D721Med (cell line): ENCODE measurements around the gene CD2BP2.

Experiments used
- DNase-seq: peaks from one replicate; pipeline ENCODE4 v3.0.0; 2011; ENCODE audit warnings: low spot score; ENCODE audit not compliant: insufficient read length
- FAIRE-seq: peaks from 2 replicates; lab custom pipeline; 2011; peaks lifted over from hg19 to GRCh38; lab: Jason Lieb, UNC
- TF ChIP-seq, protein P1 (sequence below): IDR thresholded peaks from 2 replicates; pipeline ENCODE4 v1.5.1; 2012; ENCODE audit warnings: mild to moderate bottlenecking, control low read depth; ENCODE audit not compliant: insufficient read depth; ENCODE audit errors: missing control alignments

Gene CD2BP2

DNA sequence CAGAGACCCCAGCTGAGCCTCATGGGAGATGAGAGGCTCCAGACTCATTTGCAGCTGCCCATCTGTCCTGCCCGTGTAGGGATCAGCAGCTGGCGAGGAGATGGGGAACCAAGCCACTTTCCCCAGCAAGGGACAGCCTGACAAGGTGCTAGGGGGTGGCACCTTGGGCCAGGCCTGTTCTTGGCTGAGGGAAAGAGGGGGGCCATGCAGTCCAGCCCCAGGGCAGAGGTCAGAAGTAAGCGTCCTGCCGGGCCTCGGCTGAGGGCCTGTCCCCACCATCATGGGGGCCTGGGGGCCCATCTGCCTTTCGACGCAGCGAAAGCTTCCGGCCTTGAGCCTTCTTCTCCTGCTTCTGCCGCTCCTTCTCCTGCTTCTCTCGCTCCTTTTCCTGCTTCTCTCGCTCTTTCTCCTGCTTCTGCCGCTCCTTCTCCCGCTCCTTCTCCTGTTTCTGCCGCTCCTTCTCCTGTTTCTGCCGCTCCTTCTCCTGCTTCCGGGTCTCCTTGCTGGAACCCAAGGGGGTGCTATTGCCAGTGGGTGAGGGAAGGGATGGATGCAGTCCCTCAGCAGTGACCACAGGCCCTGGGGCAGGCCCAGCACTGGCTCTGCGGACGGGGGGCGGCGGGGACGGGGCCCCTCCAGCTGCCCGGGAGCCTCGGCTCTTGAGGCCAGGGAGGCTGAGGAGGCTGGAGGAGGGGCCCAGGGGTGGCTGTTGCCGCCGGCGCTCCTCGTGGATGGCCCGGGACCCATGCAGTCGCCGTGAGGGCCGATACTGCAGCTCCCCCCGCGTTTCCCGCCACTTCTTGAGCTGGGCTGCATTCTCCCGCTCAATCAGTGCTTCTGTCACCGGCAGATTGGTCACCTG is 2.8 kb upstream of the CD2BP2 start:
- DNase-seq (no peak), FAIRE-seq (no peak)
- TF ChIP-seq, protein P1, sequence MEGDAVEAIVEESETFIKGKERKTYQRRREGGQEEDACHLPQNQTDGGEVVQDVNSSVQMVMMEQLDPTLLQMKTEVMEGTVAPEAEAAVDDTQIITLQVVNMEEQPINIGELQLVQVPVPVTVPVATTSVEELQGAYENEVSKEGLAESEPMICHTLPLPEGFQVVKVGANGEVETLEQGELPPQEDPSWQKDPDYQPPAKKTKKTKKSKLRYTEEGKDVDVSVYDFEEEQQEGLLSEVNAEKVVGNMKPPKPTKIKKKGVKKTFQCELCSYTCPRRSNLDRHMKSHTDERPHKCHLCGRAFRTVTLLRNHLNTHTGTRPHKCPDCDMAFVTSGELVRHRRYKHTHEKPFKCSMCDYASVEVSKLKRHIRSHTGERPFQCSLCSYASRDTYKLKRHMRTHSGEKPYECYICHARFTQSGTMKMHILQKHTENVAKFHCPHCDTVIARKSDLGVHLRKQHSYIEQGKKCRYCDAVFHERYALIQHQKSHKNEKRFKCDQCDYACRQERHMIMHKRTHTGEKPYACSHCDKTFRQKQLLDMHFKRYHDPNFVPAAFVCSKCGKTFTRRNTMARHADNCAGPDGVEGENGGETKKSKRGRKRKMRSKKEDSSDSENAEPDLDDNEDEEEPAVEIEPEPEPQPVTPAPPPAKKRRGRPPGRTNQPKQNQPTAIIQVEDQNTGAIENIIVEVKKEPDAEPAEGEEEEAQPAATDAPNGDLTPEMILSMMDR = no peak

DNA sequence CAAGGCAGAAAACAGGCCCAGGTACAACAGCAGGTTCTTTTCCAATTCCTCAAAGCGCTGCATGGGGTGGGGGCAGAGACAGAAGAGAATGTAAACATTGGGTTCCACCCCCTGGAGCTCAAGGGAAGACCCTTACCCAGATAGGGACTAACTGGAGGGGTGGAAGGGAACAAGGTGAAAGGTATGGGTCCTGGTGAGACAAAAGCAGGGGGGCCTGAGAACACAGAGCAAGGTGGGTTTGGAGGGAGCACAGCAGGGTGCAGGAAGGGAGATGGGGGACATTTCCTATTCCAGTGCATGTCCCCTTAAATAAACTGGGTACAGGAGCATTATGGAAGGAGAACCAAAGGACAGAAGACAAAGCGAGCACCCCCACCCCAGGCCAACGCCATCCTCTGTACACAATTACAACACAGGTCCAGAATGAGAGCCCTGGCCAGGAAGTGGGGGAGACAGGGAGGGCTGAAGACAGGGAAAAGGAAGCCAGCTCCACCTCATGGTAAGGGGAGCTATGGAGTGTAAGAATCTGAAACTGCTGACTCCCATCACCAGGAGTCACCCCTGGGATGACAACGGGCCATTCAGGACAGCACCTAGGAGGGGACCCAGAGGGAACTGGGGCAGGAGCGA is 2.1 kb upstream of the CD2BP2 start:
- DNase-seq (no peak), FAIRE-seq (no peak)
- TF ChIP-seq, protein P1 = no peak

DNA sequence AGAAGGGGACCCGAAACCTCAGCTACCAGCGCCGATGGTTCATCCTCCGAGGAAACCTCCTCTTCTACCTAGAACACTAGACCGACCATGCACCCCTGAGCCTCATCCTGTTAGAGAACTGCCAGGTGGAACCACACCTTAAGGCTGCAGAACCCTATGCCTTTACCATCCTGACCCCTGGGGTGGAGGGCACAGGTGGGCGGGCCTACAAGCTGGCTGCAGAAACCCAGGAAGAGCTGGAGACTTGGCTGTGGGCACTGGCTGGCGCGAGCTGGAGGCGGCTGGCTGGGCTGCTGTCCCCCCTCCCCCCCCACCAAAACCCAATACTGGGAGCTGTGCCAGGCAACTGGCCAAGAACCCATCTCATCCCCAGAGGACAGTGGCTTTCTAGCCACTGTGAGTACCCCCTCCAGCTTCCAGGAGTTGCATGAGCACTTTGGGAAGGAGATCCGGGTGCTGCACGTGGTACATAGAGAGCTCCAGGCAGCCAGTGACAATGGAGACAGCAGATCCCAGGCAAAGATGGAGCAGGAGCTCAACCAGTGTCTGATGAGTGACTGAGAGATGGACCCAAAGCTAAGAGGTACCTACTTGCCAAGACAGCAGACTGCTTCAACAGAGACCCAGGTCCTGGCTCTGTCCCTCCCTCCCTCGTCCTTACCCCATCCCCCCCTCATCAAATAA is 1.4 kb upstream of the CD2BP2 start:
- TF ChIP-seq, protein P1 = no peak
- FAIRE-seq (no peak), DNase-seq (no peak)

DNA sequence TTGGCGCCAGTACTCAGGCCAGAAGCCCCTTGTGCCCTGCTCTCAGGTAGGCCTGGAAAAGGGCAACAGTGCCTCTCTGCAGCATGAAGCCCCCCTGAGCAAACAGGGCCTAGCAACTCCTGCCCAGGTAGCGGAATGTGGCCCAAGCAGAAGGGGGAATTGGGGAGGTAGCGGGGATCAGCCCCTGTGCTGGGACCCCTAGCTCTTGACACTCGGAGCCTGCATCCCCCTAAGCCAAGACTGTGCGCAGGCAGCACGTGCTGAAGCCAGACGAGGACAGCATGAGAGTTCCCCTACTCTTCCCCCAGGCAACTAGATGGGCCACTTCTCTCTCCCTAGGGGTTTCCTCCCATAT is 823 bp upstream of the CD2BP2 start:
- TF ChIP-seq, protein P1 = no peak
- FAIRE-seq (no peak), DNase-seq (no peak)

DNA sequence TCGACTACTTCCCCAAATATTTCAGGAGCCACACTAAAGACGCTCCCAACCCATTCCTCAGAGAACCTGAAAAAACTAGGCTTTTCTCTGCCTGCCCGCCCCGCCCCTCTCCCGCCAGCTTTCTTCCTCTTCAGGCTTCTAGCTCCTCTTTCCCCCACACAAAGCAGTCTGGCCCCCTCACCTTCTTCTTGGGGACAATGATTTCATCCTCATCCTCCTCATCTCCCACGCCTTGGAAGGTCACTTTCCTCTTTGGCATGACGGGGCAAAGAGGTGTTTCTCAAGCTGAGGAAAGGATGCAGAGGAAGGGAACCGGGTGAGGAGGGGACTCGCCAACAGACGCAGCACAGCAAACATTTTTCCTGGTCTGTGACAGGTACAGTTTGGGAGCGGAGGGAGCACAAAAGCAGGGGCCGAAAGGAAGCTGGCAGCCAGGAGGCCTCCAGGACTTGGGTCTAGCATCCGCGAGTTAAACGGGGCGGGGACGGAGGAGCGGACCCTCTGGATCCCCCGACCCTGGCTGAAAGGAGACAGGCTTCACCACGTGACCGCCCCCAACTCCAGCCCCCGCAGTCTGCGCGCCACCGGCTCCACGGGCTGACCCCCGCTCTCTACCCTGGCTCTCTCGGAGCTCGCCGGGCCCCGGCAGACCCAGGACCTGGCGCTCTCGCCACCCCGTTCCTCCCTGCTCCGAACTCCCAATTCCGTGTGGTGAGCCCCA is 525 bp downstream of the CD2BP2 start:
- FAIRE-seq = no peak
- TF ChIP-seq, protein P1 = no peak
- DNase-seq = no peak

DNA sequence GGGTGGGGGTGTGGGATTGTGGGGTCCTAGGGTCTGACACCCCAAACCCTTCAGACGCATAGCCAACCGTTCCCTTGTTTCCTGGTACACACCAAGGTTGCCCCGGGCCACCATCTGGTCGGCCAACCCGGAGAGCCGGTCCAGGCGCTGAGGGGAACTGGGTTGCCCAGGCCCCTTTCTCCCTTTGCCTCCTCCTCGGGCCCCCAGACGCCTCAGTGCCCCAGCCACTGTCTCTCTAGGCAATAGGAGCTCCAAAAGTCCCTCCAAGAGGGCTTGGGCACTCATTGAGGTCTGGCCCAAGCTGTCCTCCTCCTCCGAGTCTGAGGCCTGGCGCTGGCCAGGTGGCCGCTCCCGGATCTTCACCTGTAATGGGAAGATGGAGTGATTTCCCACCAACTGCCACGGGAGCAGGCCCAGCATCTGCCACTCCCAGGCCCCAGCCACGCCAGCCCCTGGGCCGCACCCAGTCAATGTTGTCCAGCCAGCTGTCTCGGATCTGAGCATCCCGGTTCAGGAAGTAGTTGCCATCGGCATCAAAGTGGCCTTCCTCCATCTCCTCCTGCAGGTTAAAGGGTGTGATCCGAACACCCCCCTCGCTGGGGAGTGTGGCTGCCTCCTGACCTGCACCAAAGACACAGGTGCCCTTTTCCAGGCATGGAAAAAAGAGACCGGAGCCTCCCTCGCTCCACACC is 1.5 kb downstream of the CD2BP2 start:
- TF ChIP-seq, protein P1 = no peak
- no peak for DNase-seq
- no peak for FAIRE-seq
